ENCODE measurements around the gene GPC6.
A peak's percentile ranks its signal among the peaks of the same experiment; 100 is the strongest.
"Not testable (repeated sequence)": the region's sequence is repeated elsewhere in the genome, so short reads cannot be mapped to it uniquely, and the experiment has no call there.

Gene GPC6

DNA sequence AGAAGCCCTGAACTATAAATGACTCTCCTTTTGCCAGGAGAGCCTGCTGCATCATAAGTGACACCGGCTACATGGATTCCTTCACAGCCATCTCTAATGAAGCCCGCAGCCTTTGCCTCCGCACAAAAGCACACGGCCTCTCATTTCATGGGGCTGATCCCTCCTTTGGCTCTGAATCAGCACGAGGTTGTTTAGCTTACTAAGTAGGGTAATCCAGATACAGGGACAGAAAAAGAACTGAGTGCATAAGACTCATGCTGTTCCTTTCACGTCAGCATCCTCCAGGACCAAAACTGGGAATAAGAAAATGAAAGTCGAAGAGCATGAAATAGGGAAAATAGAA lies 1116.6 kb downstream of the GPC6 start:
- H3K36me3 ChIP-seq (ENCODE audit: control insufficient read depth in 2 of 2, insufficient read depth in 1 of 2, low read length in 2 of 2): no peaks in the 10 kb centered on the region
- H3K4me3 ChIP-seq (ENCODE audit: low read depth, low read length): no peak overlapping the region
- H3K27ac ChIP-seq (ENCODE audit: extremely low read depth, low read depth, low read length): no peak overlapping the region
- TF ChIP-seq, protein P1, sequence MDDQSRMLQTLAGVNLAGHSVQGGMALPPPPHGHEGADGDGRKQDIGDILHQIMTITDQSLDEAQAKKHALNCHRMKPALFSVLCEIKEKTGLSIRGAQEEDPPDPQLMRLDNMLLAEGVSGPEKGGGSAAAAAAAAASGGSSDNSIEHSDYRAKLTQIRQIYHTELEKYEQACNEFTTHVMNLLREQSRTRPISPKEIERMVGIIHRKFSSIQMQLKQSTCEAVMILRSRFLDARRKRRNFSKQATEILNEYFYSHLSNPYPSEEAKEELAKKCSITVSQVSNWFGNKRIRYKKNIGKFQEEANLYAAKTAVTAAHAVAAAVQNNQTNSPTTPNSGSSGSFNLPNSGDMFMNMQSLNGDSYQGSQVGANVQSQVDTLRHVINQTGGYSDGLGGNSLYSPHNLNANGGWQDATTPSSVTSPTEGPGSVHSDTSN (CRISPR knock-in tag; IDR thresholded peaks at IDR 0.05): no peak
- TF ChIP-seq KLF9 (tag by site-specific recombination; IDR thresholded peaks at IDR 0.05; ENCODE audit: low read depth) (no peak), ZNF624 (tag by site-specific recombination; IDR thresholded peaks at IDR 0.05) (no peak), ZNF391 (tag by site-specific recombination; IDR thresholded peaks at IDR 0.05; ENCODE audit: borderline replicate concordance, low read depth) (no peak)
- TF ChIP-seq, protein P2, sequence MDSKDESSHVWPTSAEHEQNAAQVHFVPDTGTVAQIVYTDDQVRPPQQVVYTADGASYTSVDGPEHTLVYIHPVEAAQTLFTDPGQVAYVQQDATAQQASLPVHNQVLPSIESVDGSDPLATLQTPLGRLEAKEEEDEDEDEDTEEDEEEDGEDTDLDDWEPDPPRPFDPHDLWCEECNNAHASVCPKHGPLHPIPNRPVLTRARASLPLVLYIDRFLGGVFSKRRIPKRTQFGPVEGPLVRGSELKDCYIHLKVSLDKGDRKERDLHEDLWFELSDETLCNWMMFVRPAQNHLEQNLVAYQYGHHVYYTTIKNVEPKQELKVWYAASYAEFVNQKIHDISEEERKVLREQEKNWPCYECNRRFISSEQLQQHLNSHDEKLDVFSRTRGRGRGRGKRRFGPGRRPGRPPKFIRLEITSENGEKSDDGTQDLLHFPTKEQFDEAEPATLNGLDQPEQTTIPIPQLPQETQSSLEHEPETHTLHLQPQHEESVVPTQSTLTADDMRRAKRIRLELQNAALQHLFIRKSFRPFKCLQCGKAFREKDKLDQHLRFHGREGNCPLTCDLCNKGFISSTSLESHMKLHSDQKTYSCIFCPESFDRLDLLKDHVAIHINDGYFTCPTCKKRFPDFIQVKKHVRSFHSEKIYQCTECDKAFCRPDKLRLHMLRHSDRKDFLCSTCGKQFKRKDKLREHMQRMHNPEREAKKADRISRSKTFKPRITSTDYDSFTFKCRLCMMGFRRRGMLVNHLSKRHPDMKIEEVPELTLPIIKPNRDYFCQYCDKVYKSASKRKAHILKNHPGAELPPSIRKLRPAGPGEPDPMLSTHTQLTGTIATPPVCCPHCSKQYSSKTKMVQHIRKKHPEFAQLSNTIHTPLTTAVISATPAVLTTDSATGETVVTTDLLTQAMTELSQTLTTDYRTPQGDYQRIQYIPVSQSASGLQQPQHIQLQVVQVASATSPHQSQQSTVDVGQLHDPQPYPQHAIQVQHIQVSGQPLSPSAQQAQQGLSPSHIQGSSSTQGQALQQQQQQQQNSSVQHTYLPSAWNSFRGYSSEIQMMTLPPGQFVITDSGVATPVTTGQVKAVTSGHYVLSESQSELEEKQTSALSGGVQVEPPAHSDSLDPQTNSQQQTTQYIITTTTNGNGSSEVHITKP (tag by site-specific recombination; IDR thresholded peaks at IDR 0.05): no peak
- TF ChIP-seq, protein P3, sequence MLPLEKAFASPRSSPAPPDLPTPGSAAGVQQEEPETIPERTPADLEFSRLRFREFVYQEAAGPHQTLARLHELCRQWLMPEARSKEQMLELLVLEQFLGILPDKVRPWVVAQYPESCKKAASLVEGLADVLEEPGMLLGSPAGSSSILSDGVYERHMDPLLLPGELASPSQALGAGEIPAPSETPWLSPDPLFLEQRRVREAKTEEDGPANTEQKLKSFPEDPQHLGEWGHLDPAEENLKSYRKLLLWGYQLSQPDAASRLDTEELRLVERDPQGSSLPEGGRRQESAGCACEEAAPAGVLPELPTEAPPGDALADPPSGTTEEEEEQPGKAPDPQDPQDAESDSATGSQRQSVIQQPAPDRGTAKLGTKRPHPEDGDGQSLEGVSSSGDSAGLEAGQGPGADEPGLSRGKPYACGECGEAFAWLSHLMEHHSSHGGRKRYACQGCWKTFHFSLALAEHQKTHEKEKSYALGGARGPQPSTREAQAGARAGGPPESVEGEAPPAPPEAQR (tag by site-specific recombination; IDR thresholded peaks at IDR 0.05): no peak
- H3K4me1 ChIP-seq (ENCODE audit: control insufficient read depth, insufficient read depth, low read length): no peaks in the 10 kb centered on the region
- POLR2A ChIA-PET: no interaction called here
- CTCF ChIA-PET: no interaction called here
- H3K9me3 ChIP-seq (ENCODE audit: control insufficient read depth, insufficient read depth, low read depth, low read length): no peaks in the 10 kb centered on the region

DNA sequence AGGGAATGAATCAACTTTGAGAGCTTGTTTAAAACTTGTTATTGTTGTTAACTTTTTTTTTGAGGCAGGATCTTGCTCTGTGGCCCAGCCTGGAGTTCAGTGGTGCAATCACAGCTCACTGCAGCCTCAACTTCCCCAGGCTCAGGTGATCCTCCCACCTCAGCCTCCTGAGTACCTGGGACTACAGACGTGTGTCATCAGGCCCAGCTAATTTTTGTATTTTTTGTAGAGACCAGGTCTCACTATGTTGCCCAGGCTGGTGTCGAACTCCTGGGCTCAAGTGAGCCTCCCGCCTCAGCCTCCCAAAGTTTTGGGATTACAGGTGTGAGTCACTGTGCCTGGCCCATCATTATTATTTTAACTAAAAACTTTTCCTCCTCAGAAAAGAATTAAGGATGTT lies 1117.1 kb downstream of the GPC6 start:
- POLR2A ChIA-PET; CTCF ChIA-PET; H3K27ac ChIP-seq (ENCODE audit: extremely low read depth, low read depth, low read length); H3K9me3 ChIP-seq (ENCODE audit: control insufficient read depth, insufficient read depth, low read depth, low read length); H3K4me1 ChIP-seq (ENCODE audit: control insufficient read depth, insufficient read depth, low read length); H3K4me3 ChIP-seq (ENCODE audit: low read depth, low read length); H3K36me3 ChIP-seq (ENCODE audit: control insufficient read depth in 2 of 2, insufficient read depth in 1 of 2, low read length in 2 of 2): not testable (repeated sequence)
- 0 out of 2 replicates have a peak, but pooled peaks have one; percentile 31 for TF ChIP-seq ZNF121 (tag by site-specific recombination; IDR thresholded peaks at IDR 0.05)

DNA sequence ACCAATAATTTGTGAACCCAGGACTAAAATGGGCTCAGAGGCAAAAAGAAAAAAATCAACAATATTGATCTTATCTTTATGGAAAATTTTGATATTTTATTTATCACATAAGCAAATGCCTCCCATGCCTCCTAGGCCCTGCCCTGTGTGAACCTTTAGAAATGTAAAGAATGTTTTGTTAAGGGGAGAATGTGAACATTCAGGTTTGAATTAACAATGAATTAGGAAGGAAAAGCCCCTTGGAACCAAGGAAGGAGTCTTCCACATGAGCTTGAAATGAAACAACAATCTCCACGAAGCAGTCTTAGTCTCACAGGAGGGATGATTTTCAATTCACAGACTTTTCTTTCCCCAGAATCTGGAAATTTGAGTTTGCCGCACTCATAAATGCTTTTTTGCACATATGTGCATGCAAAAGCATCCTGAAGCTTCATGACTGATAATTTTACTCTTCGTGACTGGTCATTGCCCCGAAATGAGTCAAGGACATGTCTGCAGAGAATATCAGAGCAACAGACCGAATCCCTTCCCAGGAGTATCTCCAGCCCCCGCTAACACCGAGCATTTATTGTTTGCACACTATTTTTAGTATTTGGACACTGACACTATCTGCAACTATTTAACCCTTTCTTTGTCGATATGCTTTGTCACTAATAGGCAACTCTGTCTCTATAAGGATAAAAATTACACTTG lies 1117.7 kb downstream of the GPC6 start:
- no peak overlapping the region for H3K4me3 ChIP-seq (ENCODE audit: low read depth, low read length)
- no peak overlapping the region for H3K27ac ChIP-seq (ENCODE audit: extremely low read depth, low read depth, low read length)
- H3K4me1 ChIP-seq (ENCODE audit: control insufficient read depth, insufficient read depth, low read length): no peaks in the 10 kb centered on the region
- POLR2A ChIA-PET: no interaction called here
- H3K9me3 ChIP-seq (ENCODE audit: control insufficient read depth, insufficient read depth, low read depth, low read length): no peaks in the 10 kb centered on the region
- H3K36me3 ChIP-seq (ENCODE audit: control insufficient read depth in 2 of 2, insufficient read depth in 1 of 2, low read length in 2 of 2): no peaks in the 10 kb centered on the region
- CTCF ChIA-PET: interaction anchor here (0.7 kb wide), 1 partner anchor 651 kb away, joined by 3 read pairs; no protein-coding TSS in a partner anchor
- TF ChIP-seq HOXC10 (CRISPR knock-in tag; IDR thresholded peaks at IDR 0.05): no peak
- TF ChIP-seq ZXDB (tag by site-specific recombination; IDR thresholded peaks at IDR 0.05): no peak
- TF ChIP-seq SP3 (tag by site-specific recombination; IDR thresholded peaks at IDR 0.05): no peak
- TF ChIP-seq ZNF558 (tag by site-specific recombination; IDR thresholded peaks at IDR 0.05): no peak
- TF ChIP-seq MZF1 (tag by site-specific recombination; IDR thresholded peaks at IDR 0.05; ENCODE audit: borderline replicate concordance): no peak
- TF ChIP-seq ZNF174 (tag by site-specific recombination; IDR thresholded peaks at IDR 0.05): no peak
- TF ChIP-seq, protein P4, sequence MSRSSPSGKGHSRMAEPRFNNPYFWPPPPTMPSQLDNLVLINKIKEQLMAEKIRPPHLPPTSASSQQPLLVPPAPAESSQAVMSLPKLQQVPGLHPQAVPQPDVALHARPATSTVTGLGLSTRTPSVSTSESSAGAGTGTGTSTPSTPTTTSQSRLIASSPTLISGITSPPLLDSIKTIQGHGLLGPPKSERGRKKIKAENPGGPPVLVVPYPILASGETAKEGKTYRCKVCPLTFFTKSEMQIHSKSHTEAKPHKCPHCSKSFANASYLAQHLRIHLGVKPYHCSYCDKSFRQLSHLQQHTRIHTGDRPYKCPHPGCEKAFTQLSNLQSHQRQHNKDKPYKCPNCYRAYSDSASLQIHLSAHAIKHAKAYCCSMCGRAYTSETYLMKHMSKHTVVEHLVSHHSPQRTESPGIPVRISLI (tag by site-specific recombination; IDR thresholded peaks at IDR 0.05): no peak
- TF ChIP-seq, protein P5, sequence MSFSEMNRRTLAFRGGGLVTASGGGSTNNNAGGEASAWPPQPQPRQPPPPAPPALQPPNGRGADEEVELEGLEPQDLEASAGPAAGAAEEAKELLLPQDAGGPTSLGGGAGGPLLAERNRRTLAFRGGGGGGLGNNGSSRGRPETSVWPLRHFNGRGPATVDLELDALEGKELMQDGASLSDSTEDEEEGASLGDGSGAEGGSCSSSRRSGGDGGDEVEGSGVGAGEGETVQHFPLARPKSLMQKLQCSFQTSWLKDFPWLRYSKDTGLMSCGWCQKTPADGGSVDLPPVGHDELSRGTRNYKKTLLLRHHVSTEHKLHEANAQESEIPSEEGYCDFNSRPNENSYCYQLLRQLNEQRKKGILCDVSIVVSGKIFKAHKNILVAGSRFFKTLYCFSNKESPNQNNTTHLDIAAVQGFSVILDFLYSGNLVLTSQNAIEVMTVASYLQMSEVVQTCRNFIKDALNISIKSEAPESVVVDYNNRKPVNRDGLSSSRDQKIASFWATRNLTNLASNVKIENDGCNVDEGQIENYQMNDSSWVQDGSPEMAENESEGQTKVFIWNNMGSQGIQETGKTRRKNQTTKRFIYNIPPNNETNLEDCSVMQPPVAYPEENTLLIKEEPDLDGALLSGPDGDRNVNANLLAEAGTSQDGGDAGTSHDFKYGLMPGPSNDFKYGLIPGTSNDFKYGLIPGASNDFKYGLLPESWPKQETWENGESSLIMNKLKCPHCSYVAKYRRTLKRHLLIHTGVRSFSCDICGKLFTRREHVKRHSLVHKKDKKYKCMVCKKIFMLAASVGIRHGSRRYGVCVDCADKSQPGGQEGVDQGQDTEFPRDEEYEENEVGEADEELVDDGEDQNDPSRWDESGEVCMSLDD (tag by site-specific recombination; IDR thresholded peaks at IDR 0.05): no peak
- no peak for TF ChIP-seq ZBTB48 (tag by site-specific recombination; IDR thresholded peaks at IDR 0.05)
- TF ChIP-seq REPIN1 (tag by site-specific recombination; IDR thresholded peaks at IDR 0.05; ENCODE audit: low read depth): no peak
- no peak for TF ChIP-seq ZNF341 (tag by site-specific recombination; IDR thresholded peaks at IDR 0.05; ENCODE audit: low read depth)
- TF ChIP-seq ZNF114 (tag by site-specific recombination; IDR thresholded peaks at IDR 0.05): no peak
- TF ChIP-seq, protein P6, sequence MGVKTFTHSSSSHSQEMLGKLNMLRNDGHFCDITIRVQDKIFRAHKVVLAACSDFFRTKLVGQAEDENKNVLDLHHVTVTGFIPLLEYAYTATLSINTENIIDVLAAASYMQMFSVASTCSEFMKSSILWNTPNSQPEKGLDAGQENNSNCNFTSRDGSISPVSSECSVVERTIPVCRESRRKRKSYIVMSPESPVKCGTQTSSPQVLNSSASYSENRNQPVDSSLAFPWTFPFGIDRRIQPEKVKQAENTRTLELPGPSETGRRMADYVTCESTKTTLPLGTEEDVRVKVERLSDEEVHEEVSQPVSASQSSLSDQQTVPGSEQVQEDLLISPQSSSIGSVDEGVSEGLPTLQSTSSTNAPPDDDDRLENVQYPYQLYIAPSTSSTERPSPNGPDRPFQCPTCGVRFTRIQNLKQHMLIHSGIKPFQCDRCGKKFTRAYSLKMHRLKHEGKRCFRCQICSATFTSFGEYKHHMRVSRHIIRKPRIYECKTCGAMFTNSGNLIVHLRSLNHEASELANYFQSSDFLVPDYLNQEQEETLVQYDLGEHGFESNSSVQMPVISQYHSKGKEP (tag by site-specific recombination; IDR thresholded peaks at IDR 0.05): no peak
